Hepatocyte (in vitro differentiated cells): Measurements from ENCODE around the gene CD19. TPM values are rescaled to one million over a fixed set of nuclear protein-coding genes. Genes with fewer than 3 reads are reported as not detected.
"Not testable (repeated sequence)": the region's sequence is repeated elsewhere in the genome, so short reads cannot be mapped to it uniquely, and the experiment has no call there.

Source experiments
- DNase-seq: peaks from one replicate; pipeline ENCODE4 v3.0.0-alpha.2; 2016; ENCODE audit warnings: low spot score
- H2AFZ ChIP-seq: fragments of 200-600 bp; sonication (generic); 2 replicates; pipeline ENCODE4 v1.6.0; 2016; ENCODE audit warnings: antibody characterized with exemption, mild to moderate bottlenecking
- H3K27ac ChIP-seq: fragments of 200-600 bp; sonication (generic); 2 replicates; pipeline ENCODE4 v1.5.1; 2016; ENCODE audit warnings: mild to moderate bottlenecking
- H3K27me3 ChIP-seq: fragments of 200-600 bp; sonication (generic); 2 replicates; pipeline ENCODE4 v1.6.1; 2016
- H3K36me3 ChIP-seq: fragments of 200-600 bp; sonication (generic); replicated peaks from 2 replicates; pipeline ENCODE4 v1.5.1; 2016; ENCODE audit warnings: low read depth; ENCODE audit not compliant: insufficient read depth
- H3K4me1 ChIP-seq: fragments of 200-600 bp; sonication (generic); 2 replicates; pipeline ENCODE4 v1.5.1; 2016; ENCODE audit warnings: mild to moderate bottlenecking, moderate library complexity; ENCODE audit not compliant: insufficient read depth
- H3K4me2 ChIP-seq: fragments of 200-600 bp; sonication (generic); 2 replicates; pipeline ENCODE4 v1.6.0; 2016
- H3K4me3 ChIP-seq: fragments of 200-600 bp; sonication (generic); 2 replicates; pipeline ENCODE4 v1.5.1; 2016; ENCODE audit warnings: mild to moderate bottlenecking
- H3K79me2 ChIP-seq: fragments of 200-600 bp; sonication (generic); 2 replicates; pipeline ENCODE4 v1.6.0; 2017; ENCODE audit warnings: mild to moderate bottlenecking
- H3K9me2 ChIP-seq: fragments of 200-600 bp; sonication (generic); replicated peaks from 2 replicates; pipeline ENCODE4 v1.6.0; 2017; ENCODE audit warnings: mild to moderate bottlenecking; ENCODE audit not compliant: insufficient read depth
- H3K9me3 ChIP-seq: fragments of 200-600 bp; sonication (generic); 2 replicates; pipeline ENCODE4 v1.5.1; 2016; ENCODE audit warnings: low read depth, mild to moderate bottlenecking
- H4K20me1 ChIP-seq: fragments of 200-600 bp; sonication (generic); 2 replicates; pipeline ENCODE4 v1.6.0; 2016; ENCODE audit warnings: mild to moderate bottlenecking; ENCODE audit not compliant: insufficient read depth, poor library complexity, severe bottlenecking
- CTCF ChIP-seq: fragments of 200-600 bp; sonication (generic); IDR thresholded peaks from 2 replicates; pipeline ENCODE4 v1.5.1; 2016; ENCODE audit warnings: antibody characterized with exemption, mild to moderate bottlenecking; ENCODE audit not compliant: poor library complexity
- EZH2 ChIP-seq: fragments of 200-600 bp; sonication (generic); IDR thresholded peaks from 2 replicates; pipeline ENCODE4 v1.6.1; 2016; ENCODE audit warnings: antibody characterized with exemption, mild to moderate bottlenecking, borderline replicate concordance
- EZH2phosphoT487 ChIP-seq: fragments of 200-600 bp; sonication (generic); IDR thresholded peaks from one replicate; pipeline ENCODE4 v1.6.1; 2018; ENCODE audit warnings: antibody characterized with exemption, mild to moderate bottlenecking, low read depth, moderate library complexity; ENCODE audit not compliant: unreplicated experiment, severe bottlenecking
- WGBS: methylation state at CpG from one replicate; pipeline ENCODE4 v1.1.6; 2016; ENCODE audit warnings: low lambda C conversion rate; ENCODE audit errors: missing lambda C conversion rate; 5-methylcytosine and 5-hydroxymethylcytosine counted together
- polyA plus RNA-seq: library from polyadenylated mRNA; unstranded; fragments of >200 nt; fragmentation: Nextera tagmentation; extraction: Ambion mirVana; gene quantifications from 2 replicates; pipeline ENCODE4 v1.2.1, GENCODE V29; 2016
- total RNA-seq: library from RNA; depleted of rRNA; stranded (reverse); fragments of >200 nt; gene quantifications from 2 replicates; pipeline ENCODE4 v1.2.3, GENCODE V29; 2014

Gene CD19
- total and polyA plus RNA-seq, 2 experiments from 2014 or later, result not detected

GRCh38 chr16:28884045-28884444 is 47.7 kb upstream of the CD19 start:
- Histone ChIP-seq H3K36me3 (no peaks in the 10 kb centered on the region), H3K79me2 (no peaks in the 10 kb centered on the region), H3K27me3 (no peaks in the 10 kb centered on the region), H3K9me3 (no peaks in the 10 kb centered on the region), H3K9me2 (no peaks in the 10 kb centered on the region), H3K4me1 (peaks cover 11% of the 10 kb centered on the region), H3K4me2 (no peak overlapping the region), H2AFZ (no peak overlapping the region), H3K4me3 (no peak overlapping the region), H3K27ac (no peak overlapping the region), H4K20me1 (no peaks in the 10 kb centered on the region)
- 93% methylated on average over 6 of the region's 6 CpGs for WGBS
- TF ChIP-seq EZH2phosphoT487, result no peak
- no peak for TF ChIP-seq CTCF
- no peak for TF ChIP-seq EZH2
- DNase-seq, result no peak

GRCh38 chr16:28886945-28887344 is 44.8 kb upstream of the CD19 start:
- Histone ChIP-seq H3K4me3 (no peak overlapping the region), H3K79me2 (no peaks in the 10 kb centered on the region), H3K36me3 (no peaks in the 10 kb centered on the region), H3K4me2 (no peak overlapping the region), H4K20me1 (no peaks in the 10 kb centered on the region), H3K9me2 (no peaks in the 10 kb centered on the region), H2AFZ (no peak overlapping the region), H3K4me1 (no peaks in the 10 kb centered on the region), H3K27me3 (no peaks in the 10 kb centered on the region), H3K27ac (no peak overlapping the region), H3K9me3 (no peaks in the 10 kb centered on the region)
- DNase-seq, result no peak
- 87% methylated on average over 10 of the region's 10 CpGs for WGBS
- TF ChIP-seq EZH2, result no peak
- no peak for TF ChIP-seq CTCF
- TF ChIP-seq EZH2phosphoT487, result no peak

GRCh38 chr16:28890355-28890754 is 41.4 kb upstream of the CD19 start:
- H3K79me2 ChIP-seq, H3K27ac ChIP-seq, DNase-seq, H3K9me3 ChIP-seq, H3K4me2 ChIP-seq, H3K4me3 ChIP-seq, H3K4me1 ChIP-seq, H2AFZ ChIP-seq, H3K27me3 ChIP-seq, H3K9me2 ChIP-seq, H3K36me3 ChIP-seq, H4K20me1 ChIP-seq: not testable (repeated sequence)
- 94% methylated on average over 5 of the region's 5 CpGs for WGBS

GRCh38 chr16:28891964-28892890 is 39.5 kb upstream of the CD19 start:
- Histone ChIP-seq H3K4me3 (no peak overlapping the region), H3K27ac (no peak overlapping the region), H2AFZ (no peak overlapping the region), H3K27me3 (no peaks in the 10 kb centered on the region), H3K9me2 (no peaks in the 10 kb centered on the region), H3K79me2 (no peaks in the 10 kb centered on the region), H3K36me3 (no peaks in the 10 kb centered on the region), H3K4me2 (no peak overlapping the region), H4K20me1 (no peaks in the 10 kb centered on the region), H3K9me3 (no peaks in the 10 kb centered on the region), H3K4me1 (no peaks in the 10 kb centered on the region)
- 91% methylated on average over 14 of the region's 14 CpGs for WGBS
- no peak for DNase-seq
- no peak for TF ChIP-seq EZH2phosphoT487
- no peak for TF ChIP-seq EZH2
- TF ChIP-seq CTCF, result no peak
